ENCODE measurements around the gene TRABD2B. TPM values are rescaled to one million over a fixed set of nuclear protein-coding genes. Genes with fewer than 3 reads are reported as not detected.

The TRABD2B gene
- total and polyA plus RNA-seq, 2 experiments from 2014 or later: 1.6 to 2.0 TPM

DNA sequence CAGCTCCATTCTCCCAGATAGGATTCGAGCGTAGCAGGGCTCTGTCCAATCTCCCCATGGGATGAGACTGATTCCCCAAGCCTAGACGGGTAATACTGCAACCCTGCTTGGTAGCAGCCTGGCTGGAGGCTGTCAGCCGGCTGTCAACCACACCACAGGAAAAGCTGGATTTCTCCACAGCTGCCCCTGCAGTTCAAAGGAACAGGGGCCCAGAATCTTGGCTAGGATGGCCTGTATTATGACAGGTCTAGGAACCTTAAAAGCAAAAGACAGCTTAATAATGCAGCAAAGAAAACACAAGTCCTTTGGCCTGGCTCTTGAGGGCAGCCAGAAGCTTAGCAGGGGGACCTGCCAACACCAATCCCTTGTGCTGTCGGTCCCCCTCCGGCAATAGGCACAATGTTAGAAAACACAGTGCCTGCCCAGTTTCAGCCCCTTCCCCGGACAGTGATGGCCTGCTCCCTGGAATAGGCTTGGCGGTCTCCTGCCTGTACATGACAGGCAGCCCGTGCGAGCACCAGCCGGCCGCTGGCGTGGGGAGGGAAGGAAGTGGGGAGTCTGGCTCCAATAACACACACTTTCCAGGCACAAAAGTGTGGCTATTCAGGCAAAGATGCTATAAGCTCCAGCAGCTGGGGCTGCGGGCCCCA is 90.5 kb downstream of the TRABD2B start:
- H3K27me3 Mint-ChIP-seq (ENCODE audit: insufficient read depth, low read depth, poor library complexity): peaks cover 7% of the 10 kb centered on the region
- TF ChIP-seq EZH2phosphoT487 (IDR thresholded peaks at IDR 0.05; ENCODE audit: unreplicated experiment): no peak
- no peak for TF ChIP-seq NANOG (IDR thresholded peaks at IDR 0.05; ENCODE audit: borderline replicate concordance)
- TF ChIP-seq, protein P1, sequence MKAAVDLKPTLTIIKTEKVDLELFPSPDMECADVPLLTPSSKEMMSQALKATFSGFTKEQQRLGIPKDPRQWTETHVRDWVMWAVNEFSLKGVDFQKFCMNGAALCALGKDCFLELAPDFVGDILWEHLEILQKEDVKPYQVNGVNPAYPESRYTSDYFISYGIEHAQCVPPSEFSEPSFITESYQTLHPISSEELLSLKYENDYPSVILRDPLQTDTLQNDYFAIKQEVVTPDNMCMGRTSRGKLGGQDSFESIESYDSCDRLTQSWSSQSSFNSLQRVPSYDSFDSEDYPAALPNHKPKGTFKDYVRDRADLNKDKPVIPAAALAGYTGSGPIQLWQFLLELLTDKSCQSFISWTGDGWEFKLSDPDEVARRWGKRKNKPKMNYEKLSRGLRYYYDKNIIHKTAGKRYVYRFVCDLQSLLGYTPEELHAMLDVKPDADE (IDR thresholded peaks at IDR 0.05): no peak
- TF ChIP-seq, protein P2, sequence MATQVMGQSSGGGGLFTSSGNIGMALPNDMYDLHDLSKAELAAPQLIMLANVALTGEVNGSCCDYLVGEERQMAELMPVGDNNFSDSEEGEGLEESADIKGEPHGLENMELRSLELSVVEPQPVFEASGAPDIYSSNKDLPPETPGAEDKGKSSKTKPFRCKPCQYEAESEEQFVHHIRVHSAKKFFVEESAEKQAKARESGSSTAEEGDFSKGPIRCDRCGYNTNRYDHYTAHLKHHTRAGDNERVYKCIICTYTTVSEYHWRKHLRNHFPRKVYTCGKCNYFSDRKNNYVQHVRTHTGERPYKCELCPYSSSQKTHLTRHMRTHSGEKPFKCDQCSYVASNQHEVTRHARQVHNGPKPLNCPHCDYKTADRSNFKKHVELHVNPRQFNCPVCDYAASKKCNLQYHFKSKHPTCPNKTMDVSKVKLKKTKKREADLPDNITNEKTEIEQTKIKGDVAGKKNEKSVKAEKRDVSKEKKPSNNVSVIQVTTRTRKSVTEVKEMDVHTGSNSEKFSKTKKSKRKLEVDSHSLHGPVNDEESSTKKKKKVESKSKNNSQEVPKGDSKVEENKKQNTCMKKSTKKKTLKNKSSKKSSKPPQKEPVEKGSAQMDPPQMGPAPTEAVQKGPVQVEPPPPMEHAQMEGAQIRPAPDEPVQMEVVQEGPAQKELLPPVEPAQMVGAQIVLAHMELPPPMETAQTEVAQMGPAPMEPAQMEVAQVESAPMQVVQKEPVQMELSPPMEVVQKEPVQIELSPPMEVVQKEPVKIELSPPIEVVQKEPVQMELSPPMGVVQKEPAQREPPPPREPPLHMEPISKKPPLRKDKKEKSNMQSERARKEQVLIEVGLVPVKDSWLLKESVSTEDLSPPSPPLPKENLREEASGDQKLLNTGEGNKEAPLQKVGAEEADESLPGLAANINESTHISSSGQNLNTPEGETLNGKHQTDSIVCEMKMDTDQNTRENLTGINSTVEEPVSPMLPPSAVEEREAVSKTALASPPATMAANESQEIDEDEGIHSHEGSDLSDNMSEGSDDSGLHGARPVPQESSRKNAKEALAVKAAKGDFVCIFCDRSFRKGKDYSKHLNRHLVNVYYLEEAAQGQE (IDR thresholded peaks at IDR 0.05; ENCODE audit: unreplicated experiment): no peak
- TF ChIP-seq EZH2 (IDR thresholded peaks at IDR 0.05; ENCODE audit: low read depth, unreplicated experiment): no peak
- TF ChIP-seq POLR2AphosphoS5 (IDR thresholded peaks at IDR 0.05; ENCODE audit: low read depth): no peak
- no peak for TF ChIP-seq ZNF331 (CRISPR knock-in tag; IDR thresholded peaks at IDR 0.05; ENCODE audit: low read depth)
- no peak for TF ChIP-seq ZNF114 (CRISPR knock-in tag; IDR thresholded peaks at IDR 0.05)
- TF ChIP-seq JUNB (IDR thresholded peaks at IDR 0.05; ENCODE audit: unreplicated experiment): no peak
- TF ChIP-seq STAT1 (IDR thresholded peaks at IDR 0.05; ENCODE audit: unreplicated experiment): no peak
- TF ChIP-seq, protein P3, sequence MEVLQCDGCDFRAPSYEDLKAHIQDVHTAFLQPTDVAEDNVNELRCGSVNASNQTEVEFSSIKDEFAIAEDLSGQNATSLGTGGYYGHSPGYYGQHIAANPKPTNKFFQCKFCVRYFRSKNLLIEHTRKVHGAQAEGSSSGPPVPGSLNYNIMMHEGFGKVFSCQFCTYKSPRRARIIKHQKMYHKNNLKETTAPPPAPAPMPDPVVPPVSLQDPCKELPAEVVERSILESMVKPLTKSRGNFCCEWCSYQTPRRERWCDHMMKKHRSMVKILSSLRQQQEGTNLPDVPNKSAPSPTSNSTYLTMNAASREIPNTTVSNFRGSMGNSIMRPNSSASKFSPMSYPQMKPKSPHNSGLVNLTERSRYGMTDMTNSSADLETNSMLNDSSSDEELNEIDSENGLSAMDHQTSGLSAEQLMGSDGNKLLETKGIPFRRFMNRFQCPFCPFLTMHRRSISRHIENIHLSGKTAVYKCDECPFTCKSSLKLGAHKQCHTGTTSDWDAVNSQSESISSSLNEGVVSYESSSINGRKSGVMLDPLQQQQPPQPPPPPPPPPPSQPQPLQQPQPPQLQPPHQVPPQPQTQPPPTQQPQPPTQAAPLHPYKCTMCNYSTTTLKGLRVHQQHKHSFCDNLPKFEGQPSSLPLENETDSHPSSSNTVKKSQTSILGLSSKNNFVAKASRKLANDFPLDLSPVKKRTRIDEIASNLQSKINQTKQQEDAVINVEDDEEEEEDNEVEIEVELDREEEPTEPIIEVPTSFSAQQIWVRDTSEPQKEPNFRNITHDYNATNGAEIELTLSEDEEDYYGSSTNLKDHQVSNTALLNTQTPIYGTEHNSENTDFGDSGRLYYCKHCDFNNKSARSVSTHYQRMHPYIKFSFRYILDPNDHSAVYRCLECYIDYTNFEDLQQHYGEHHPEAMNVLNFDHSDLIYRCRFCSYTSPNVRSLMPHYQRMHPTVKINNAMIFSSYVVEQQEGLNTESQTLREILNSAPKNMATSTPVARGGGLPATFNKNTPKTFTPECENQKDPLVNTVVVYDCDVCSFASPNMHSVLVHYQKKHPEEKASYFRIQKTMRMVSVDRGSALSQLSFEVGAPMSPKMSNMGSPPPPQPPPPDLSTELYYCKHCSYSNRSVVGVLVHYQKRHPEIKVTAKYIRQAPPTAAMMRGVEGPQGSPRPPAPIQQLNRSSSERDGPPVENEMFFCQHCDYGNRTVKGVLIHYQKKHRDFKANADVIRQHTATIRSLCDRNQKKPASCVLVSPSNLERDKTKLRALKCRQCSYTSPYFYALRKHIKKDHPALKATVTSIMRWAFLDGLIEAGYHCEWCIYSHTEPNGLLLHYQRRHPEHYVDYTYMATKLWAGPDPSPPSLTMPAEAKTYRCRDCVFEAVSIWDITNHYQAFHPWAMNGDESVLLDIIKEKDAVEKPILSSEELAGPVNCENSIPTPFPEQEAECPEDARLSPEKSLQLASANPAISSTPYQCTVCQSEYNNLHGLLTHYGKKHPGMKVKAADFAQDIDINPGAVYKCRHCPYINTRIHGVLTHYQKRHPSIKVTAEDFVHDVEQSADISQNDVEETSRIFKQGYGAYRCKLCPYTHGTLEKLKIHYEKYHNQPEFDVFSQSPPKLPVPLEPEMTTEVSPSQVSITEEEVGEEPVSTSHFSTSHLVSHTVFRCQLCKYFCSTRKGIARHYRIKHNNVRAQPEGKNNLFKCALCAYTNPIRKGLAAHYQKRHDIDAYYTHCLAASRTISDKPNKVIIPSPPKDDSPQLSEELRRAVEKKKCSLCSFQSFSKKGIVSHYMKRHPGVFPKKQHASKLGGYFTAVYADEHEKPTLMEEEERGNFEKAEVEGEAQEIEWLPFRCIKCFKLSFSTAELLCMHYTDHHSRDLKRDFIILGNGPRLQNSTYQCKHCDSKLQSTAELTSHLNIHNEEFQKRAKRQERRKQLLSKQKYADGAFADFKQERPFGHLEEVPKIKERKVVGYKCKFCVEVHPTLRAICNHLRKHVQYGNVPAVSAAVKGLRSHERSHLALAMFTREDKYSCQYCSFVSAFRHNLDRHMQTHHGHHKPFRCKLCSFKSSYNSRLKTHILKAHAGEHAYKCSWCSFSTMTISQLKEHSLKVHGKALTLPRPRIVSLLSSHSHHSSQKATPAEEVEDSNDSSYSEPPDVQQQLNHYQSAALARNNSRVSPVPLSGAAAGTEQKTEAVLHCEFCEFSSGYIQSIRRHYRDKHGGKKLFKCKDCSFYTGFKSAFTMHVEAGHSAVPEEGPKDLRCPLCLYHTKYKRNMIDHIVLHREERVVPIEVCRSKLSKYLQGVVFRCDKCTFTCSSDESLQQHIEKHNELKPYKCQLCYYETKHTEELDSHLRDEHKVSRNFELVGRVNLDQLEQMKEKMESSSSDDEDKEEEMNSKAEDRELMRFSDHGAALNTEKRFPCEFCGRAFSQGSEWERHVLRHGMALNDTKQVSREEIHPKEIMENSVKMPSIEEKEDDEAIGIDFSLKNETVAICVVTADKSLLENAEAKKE (CRISPR knock-in tag; IDR thresholded peaks at IDR 0.05): no peak
- no peak for TF ChIP-seq CREB1 (CRISPR knock-in tag; IDR thresholded peaks at IDR 0.05; ENCODE audit: low read depth)
- TF ChIP-seq, protein P4, sequence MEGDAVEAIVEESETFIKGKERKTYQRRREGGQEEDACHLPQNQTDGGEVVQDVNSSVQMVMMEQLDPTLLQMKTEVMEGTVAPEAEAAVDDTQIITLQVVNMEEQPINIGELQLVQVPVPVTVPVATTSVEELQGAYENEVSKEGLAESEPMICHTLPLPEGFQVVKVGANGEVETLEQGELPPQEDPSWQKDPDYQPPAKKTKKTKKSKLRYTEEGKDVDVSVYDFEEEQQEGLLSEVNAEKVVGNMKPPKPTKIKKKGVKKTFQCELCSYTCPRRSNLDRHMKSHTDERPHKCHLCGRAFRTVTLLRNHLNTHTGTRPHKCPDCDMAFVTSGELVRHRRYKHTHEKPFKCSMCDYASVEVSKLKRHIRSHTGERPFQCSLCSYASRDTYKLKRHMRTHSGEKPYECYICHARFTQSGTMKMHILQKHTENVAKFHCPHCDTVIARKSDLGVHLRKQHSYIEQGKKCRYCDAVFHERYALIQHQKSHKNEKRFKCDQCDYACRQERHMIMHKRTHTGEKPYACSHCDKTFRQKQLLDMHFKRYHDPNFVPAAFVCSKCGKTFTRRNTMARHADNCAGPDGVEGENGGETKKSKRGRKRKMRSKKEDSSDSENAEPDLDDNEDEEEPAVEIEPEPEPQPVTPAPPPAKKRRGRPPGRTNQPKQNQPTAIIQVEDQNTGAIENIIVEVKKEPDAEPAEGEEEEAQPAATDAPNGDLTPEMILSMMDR (conservative IDR thresholded peaks at IDR 0.05; ENCODE audit: low read depth in 2 of 2): no peak
- no peak for DNase-seq (ENCODE audit: low spot score)
- no peak overlapping the region for H3K4me3 Mint-ChIP-seq
- no peaks in the 10 kb centered on the region; the same call in 2 of the 3 replicates for H3K9me3 Mint-ChIP-seq
- no peaks in the 10 kb centered on the region; the same call in 1 of the 2 replicates for H4K20me1 ChIP-seq (replicated peaks; ENCODE audit: insufficient read depth)
- ATAC-seq: no peak; the same call in 2 of the 3 replicates
- no peaks in the 10 kb centered on the region for H3K79me2 ChIP-seq (replicated peaks; ENCODE audit: insufficient read depth)
- H3F3A ChIP-seq (replicated peaks; ENCODE audit: low read depth): no peaks in the 10 kb centered on the region
- H3K36me3 Mint-ChIP-seq (ENCODE audit: low read depth): no peaks in the 10 kb centered on the region
- H3K27me3 ChIP-seq (ENCODE audit: insufficient read depth): no peaks in the 10 kb centered on the region
- no peak overlapping the region for H3K4me2 ChIP-seq
- peaks cover 15% of the 10 kb centered on the region for H3K4me1 Mint-ChIP-seq
- H3K27ac Mint-ChIP-seq: no peak overlapping the region
- no peaks in the 10 kb centered on the region for H3K36me3 ChIP-seq (ENCODE audit: insufficient read depth)
- H3K4me3 ChIP-seq: no peak overlapping the region
- no peak overlapping the region for H2AFZ ChIP-seq
- peaks cover 5% of the 10 kb centered on the region; the same call in 1 of the 2 replicates for H3K9me2 ChIP-seq (ENCODE audit: insufficient read depth)
- H3K4me1 ChIP-seq (ENCODE audit: insufficient read depth): no peaks in the 10 kb centered on the region
- H3K27ac ChIP-seq (ENCODE audit: low read depth): no peak overlapping the region
